ENCODE results near the gene GNB1.

- no peak for TF ChIP-seq SUZ12 (IDR thresholded peaks at IDR 0.05)
- TF ChIP-seq BHLHE40 (IDR thresholded peaks at IDR 0.05; ENCODE audit: borderline replicate concordance) = no peak
- TF ChIP-seq ARNT (IDR thresholded peaks at IDR 0.05) = no peak
- TF ChIP-seq L3MBTL2 (conservative IDR thresholded peaks at IDR 0.05) = no peak
- TF ChIP-seq HDGF (IDR thresholded peaks at IDR 0.05; ENCODE audit: borderline replicate concordance) = no peak
- TF ChIP-seq TARDBP (IDR thresholded peaks at IDR 0.05) = no peak
- no peak for TF ChIP-seq SP1 (IDR thresholded peaks at IDR 0.05)
- no peak for TF ChIP-seq FOXM1 (IDR thresholded peaks at IDR 0.05; ENCODE audit: borderline replicate concordance)
- no peak for TF ChIP-seq FOXA1 (IDR thresholded peaks at IDR 0.05)
- TF ChIP-seq CTBP1 (IDR thresholded peaks at IDR 0.05; ENCODE audit: borderline replicate concordance) = no peak
- no peak for TF ChIP-seq LEF1 (IDR thresholded peaks at IDR 0.05; ENCODE audit: borderline replicate concordance)
- no peak for TF ChIP-seq NFRKB (IDR thresholded peaks at IDR 0.05)
- no peak for TF ChIP-seq ZNF384 (IDR thresholded peaks at IDR 0.05)
- TF ChIP-seq PKNOX1 (IDR thresholded peaks at IDR 0.05) = no peak
Measured at GRCh38 chr1:1756661-1757421, 134.0 kb downstream of the GNB1 start.
